A549 (cell line): ENCODE measurements around the gene RAD51B.
"Not testable (repeated sequence)": the region's sequence is repeated elsewhere in the genome, so short reads cannot be mapped to it uniquely, and the experiment has no call there.

ENCODE experiments used
- CTCF ChIP-seq: fragments of >200 bp; sonication (Bioruptor Twin); formaldehyde crosslinking; IDR thresholded peaks from 3 replicates; pipeline ENCODE4 v1.5.1; 2016
- NFE2L2 ChIP-seq: fragments of 150-350 bp; conservative IDR thresholded peaks from 2 replicates; pipeline ENCODE4 v1.6.1; 2014; ENCODE audit warnings: low read length
- POLR2A ChIP-seq: IDR thresholded peaks from 2 replicates; pipeline ENCODE4 v1.6.1; 2012; ENCODE audit warnings: mild to moderate bottlenecking, low read length

- not testable (repeated sequence) for TF ChIP-seq CTCF, POLR2A, NFE2L2
Observed at GRCh38 chr14:68435631-68436030, 616.1 kb downstream of the RAD51B start.
